ENCODE measurements around the gene OPN5.

Gene OPN5

GRCh38 chr6:47789553-47789952 is 7.7 kb downstream of the OPN5 start:
- no peak for DNase-seq

GRCh38 chr6:47792216-47792733 is 10.4 kb downstream of the OPN5 start:
- no peak for DNase-seq

- DNase-seq, result no peak
Measured at GRCh38 chr6:47794577-47795135, 12.8 kb downstream of the OPN5 start.

- no peak for DNase-seq
Measured at GRCh38 chr6:47801984-47802383, 20.2 kb downstream of the OPN5 start.

- DNase-seq, result no peak
Measured at GRCh38 chr6:47804821-47805220, 23.0 kb downstream of the OPN5 start.

GRCh38 chr6:47809873-47810272 is 28.0 kb downstream of the OPN5 start:
- DNase-seq, result no peak

- no peak for DNase-seq
Measured at GRCh38 chr6:47810885-47811284, 29.1 kb downstream of the OPN5 start.

- no peak for DNase-seq
Measured at GRCh38 chr6:47811443-47811842, 29.6 kb downstream of the OPN5 start.

- DNase-seq, result no peak
Measured at GRCh38 chr6:47817749-47818148, 35.9 kb downstream of the OPN5 start.

- no peak for DNase-seq
Measured at GRCh38 chr6:47819461-47819860, 37.6 kb downstream of the OPN5 start.

GRCh38 chr6:47822856-47823554 is 41.2 kb downstream of the OPN5 start:
- DNase-seq, result no peak

GRCh38 chr6:47832386-47833100 is 50.7 kb downstream of the OPN5 start:
- DNase-seq, result no peak

- DNase-seq, result no peak
Measured at GRCh38 chr6:47834196-47834595, 52.4 kb downstream of the OPN5 start.

GRCh38 chr6:47836046-47836445 is 54.2 kb downstream of the OPN5 start:
- no peak for DNase-seq

- DNase-seq, result no peak
Measured at GRCh38 chr6:47836639-47837038, 54.8 kb downstream of the OPN5 start.

GRCh38 chr6:47839645-47840044 is 57.8 kb downstream of the OPN5 start:
- no peak for DNase-seq

- DNase-seq, result no peak
Measured at GRCh38 chr6:47844881-47845280, 63.0 kb downstream of the OPN5 start.

GRCh38 chr6:47846752-47847151 is 64.9 kb downstream of the OPN5 start:
- no peak for DNase-seq

- DNase-seq, result no peak
Measured at GRCh38 chr6:47851091-47851490, 69.3 kb downstream of the OPN5 start.

- DNase-seq, result no peak
Measured at GRCh38 chr6:47852727-47853126, 70.9 kb downstream of the OPN5 start.

- no peak for DNase-seq
Measured at GRCh38 chr6:47853766-47854165, 71.9 kb downstream of the OPN5 start.

- no peak for DNase-seq
Measured at GRCh38 chr6:47854971-47855370, 73.1 kb downstream of the OPN5 start.

- no peak for DNase-seq
Measured at GRCh38 chr6:47859175-47859574, 77.3 kb downstream of the OPN5 start.

GRCh38 chr6:47862731-47863130 is 80.9 kb downstream of the OPN5 start:
- DNase-seq, result no peak
